Measurements from ENCODE around the gene LLGL2.

- TF ChIP-seq POLR2AphosphoS5 (IDR thresholded peaks at IDR 0.05) (no peak), CTCF (IDR thresholded peaks at IDR 0.05) (no peak), POLR2A (IDR thresholded peaks at IDR 0.05) (no peak)
These were observed 6.4 kb upstream of the LLGL2 start for GRCh38 chr17:75518983-75519537.

All from transverse colon (tissue), 4 donors.